ENCODE measurements around the gene REEP2. TPM values are rescaled to one million over a fixed set of nuclear protein-coding genes. Genes with fewer than 3 reads are reported as not detected.

Gene REEP2
- total RNA-seq, 1 experiment from 2014 or later: 8.4 TPM

- Histone ChIP-seq H3K4me3 (ENCODE audit: low read depth, low read length, poor library complexity, severe bottlenecking) (peak overlapping the region; percentile 52), H3K4me1 (ENCODE audit: insufficient read depth, low read length, poor library complexity, severe bottlenecking) (peaks cover 23% of the 10 kb centered on the region), H3K27me3 (replicated peaks; ENCODE audit: insufficient read depth, low read depth, low read length, poor library complexity) (no peaks in the 10 kb centered on the region), H3K36me3 (ENCODE audit: insufficient read depth, low read length, poor library complexity, severe bottlenecking) (no peaks in the 10 kb centered on the region), H3K27ac (ENCODE audit: low read depth, low read length, poor library complexity, severe bottlenecking) (peak overlapping the region; percentile 81), H3K9me3 (ENCODE audit: low read depth, low read length, poor library complexity, severe bottlenecking) (no peaks in the 10 kb centered on the region)
- intact Hi-C loops (cut with micrococcal nuclease; ENCODE audit: unreplicated experiment): loop anchor here (10.0 kb wide), 1 partner anchor 277 kb away; the partner anchor contains the start of gene CDC23
- no TSS peak for BruUV-seq (replicated peaks)
- CTCF ChIA-PET: no interaction called here
- POLR2A ChIA-PET (ENCODE audit: low non-redundant PET): no interaction called here
- no peak for TF ChIP-seq EZH2 (IDR thresholded peaks at IDR 0.05; ENCODE audit: borderline replicate concordance, low read depth, low read length, poor library complexity, severe bottlenecking)
- no peak for TF ChIP-seq CTCF (conservative IDR thresholded peaks at IDR 0.05; ENCODE audit: low read depth, low read length)
- DNase-seq (ENCODE audit: low spot score): peak; percentile 92
Measured at GRCh38 chr5:138491669-138492559, 53.1 kb downstream of the REEP2 start.

GRCh38 chr5:138492560-138493045, 53.7 kb downstream of the REEP2 start:
- Histone ChIP-seq H3K4me3 (ENCODE audit: low read depth, low read length, poor library complexity, severe bottlenecking) (peak overlapping the region; percentile 52), H3K27me3 (replicated peaks; ENCODE audit: insufficient read depth, low read depth, low read length, poor library complexity) (no peaks in the 10 kb centered on the region), H3K36me3 (ENCODE audit: insufficient read depth, low read length, poor library complexity, severe bottlenecking) (no peaks in the 10 kb centered on the region), H3K9me3 (ENCODE audit: low read depth, low read length, poor library complexity, severe bottlenecking) (no peaks in the 10 kb centered on the region), H3K27ac (ENCODE audit: low read depth, low read length, poor library complexity, severe bottlenecking) (peak overlapping the region; percentile 81), H3K4me1 (ENCODE audit: insufficient read depth, low read length, poor library complexity, severe bottlenecking) (peaks cover 23% of the 10 kb centered on the region)
- ChIA-PET POLR2A (ENCODE audit: low non-redundant PET) (interaction anchor here (0.5 kb wide), 1 partner anchor 77 kb away, joined by 5 read pairs; no protein-coding TSS in a partner anchor), CTCF (no interaction called here)
- no peak for TF ChIP-seq CTCF (conservative IDR thresholded peaks at IDR 0.05; ENCODE audit: low read depth, low read length)
- TF ChIP-seq EZH2 (IDR thresholded peaks at IDR 0.05; ENCODE audit: borderline replicate concordance, low read depth, low read length, poor library complexity, severe bottlenecking): no peak
- BruUV-seq (replicated peaks): no TSS peak
- intact Hi-C loops (cut with micrococcal nuclease; ENCODE audit: unreplicated experiment): loop anchor here (10.0 kb wide), 1 partner anchor 278 kb away; the partner anchor contains the start of gene CDC23
- DNase-seq (ENCODE audit: low spot score): no peak

- DNase-seq (ENCODE audit: low spot score): no peak
- no peak overlapping the region for H3K4me3 ChIP-seq (ENCODE audit: low read depth, low read length, poor library complexity, severe bottlenecking)
- no peak for TF ChIP-seq CTCF (conservative IDR thresholded peaks at IDR 0.05; ENCODE audit: low read depth, low read length)
- no peak for TF ChIP-seq EZH2 (IDR thresholded peaks at IDR 0.05; ENCODE audit: borderline replicate concordance, low read depth, low read length, poor library complexity, severe bottlenecking)
- peaks cover 23% of the 10 kb centered on the region for H3K4me1 ChIP-seq (ENCODE audit: insufficient read depth, low read length, poor library complexity, severe bottlenecking)
- H3K27me3 ChIP-seq (replicated peaks; ENCODE audit: insufficient read depth, low read depth, low read length, poor library complexity): no peaks in the 10 kb centered on the region
- no TSS peak for BruUV-seq (replicated peaks)
- intact Hi-C loops (cut with micrococcal nuclease; ENCODE audit: unreplicated experiment): loop anchor here (10.0 kb wide), 1 partner anchor 281 kb away; the partner anchor contains the start of gene CDC23
- H3K36me3 ChIP-seq (ENCODE audit: insufficient read depth, low read length, poor library complexity, severe bottlenecking): no peaks in the 10 kb centered on the region
- H3K9me3 ChIP-seq (ENCODE audit: low read depth, low read length, poor library complexity, severe bottlenecking): no peaks in the 10 kb centered on the region
- POLR2A ChIA-PET (ENCODE audit: low non-redundant PET): no interaction called here
- CTCF ChIA-PET: no interaction called here
- no peak overlapping the region for H3K27ac ChIP-seq (ENCODE audit: low read depth, low read length, poor library complexity, severe bottlenecking)
Measured at GRCh38 chr5:138495351-138495750, 56.5 kb downstream of the REEP2 start.

Other genes starting within 250 kb of the REEP2 start
- gene CDC23, start 225.7 kb upstream of the REEP2 start, total RNA-seq (2021): 54.0 and 55.1 TPM in 2 replicates
- 0.75 and 0.83 TPM in 2 replicates for gene GFRA3, start 164.4 kb upstream of the REEP2 start, total RNA-seq (2021)
- gene CDC25C, start 107.3 kb upstream of the REEP2 start, total RNA-seq (2021): 22.3 and 25.6 TPM in 2 replicates
- gene FAM53C, start 100.8 kb upstream of the REEP2 start, total RNA-seq (2021): 39.7 and 39.8 TPM in 2 replicates
- 62.1 and 65.1 TPM in 2 replicates for gene KDM3B, start 86.4 kb upstream of the REEP2 start, total RNA-seq (2021)
- gene EGR1, start 26.4 kb downstream of the REEP2 start, total RNA-seq (2021): 64.8 and 98.2 TPM in 2 replicates
- gene ETF1, start 104.2 kb downstream of the REEP2 start, total RNA-seq (2021): 172 and 191 TPM in 2 replicates
- 502 TPM in 2 replicates for gene HSPA9, start 136.3 kb downstream of the REEP2 start, total RNA-seq (2021)